PC-9 (cell line): ENCODE data around the gene USE1. TPM values are rescaled to one million over a fixed set of nuclear protein-coding genes. Genes with fewer than 3 reads are reported as not detected.
A peak's percentile ranks its signal among the peaks of the same experiment; 100 is the strongest.

Experiments
- BruUV-seq: library from RNA; stranded (reverse); fragments of 400-500 nt; replicated peaks from 2 replicates; lab custom pipeline; 2021; lab: Mats Ljungman, UMichigan
- CTCF ChIA-PET: fragments of 300-600 bp; sonication (Branson Sonifier 250); formaldehyde crosslinking; loops from one replicate; lab custom pipeline; 2022; ENCODE audit warnings: antibody characterized with exemption; lab: Charles Lee
- POLR2A ChIA-PET: fragments of 300-600 bp; sonication (Branson Sonifier 250); formaldehyde crosslinking; loops from one replicate; lab custom pipeline; 2022; ENCODE audit warnings: antibody characterized with exemption; ENCODE audit not compliant: unreplicated experiment; lab: Charles Lee
- DNase-seq, 2 experiments: peaks; one replicate each; pipeline versions ENCODE4 v3.0.0 to v3.0.0-alpha.2; 2015 to 2022; ENCODE audit warnings: mixed read lengths in 1 of 2
- H2AFZ ChIP-seq: fragments of 200-600 bp; sonication (generic); 2 replicates; pipeline ENCODE4 v1.8.1; 2017; ENCODE audit warnings: antibody characterized with exemption
- H3F3A ChIP-seq: fragments of 200-600 bp; sonication (generic); 2 replicates; pipeline ENCODE4 v1.8.1; 2017; ENCODE audit warnings: antibody characterized with exemption, mild to moderate bottlenecking, low read depth; ENCODE audit not compliant: insufficient read depth
- H3K27ac ChIP-seq: fragments of 200-600 bp; sonication (generic); 2 replicates; pipeline ENCODE4 v1.6.1; 2016; ENCODE audit warnings: mixed run types
- H3K27me3 ChIP-seq: fragments of 200-600 bp; sonication (generic); 2 replicates; pipeline ENCODE4 v1.6.1; 2016; ENCODE audit warnings: low read depth, mixed run types; ENCODE audit not compliant: insufficient read depth
- H3K36me3 ChIP-seq: fragments of 200-600 bp; sonication (generic); 2 replicates; pipeline ENCODE4 v1.6.1; 2016; ENCODE audit warnings: low read depth, mixed run types
- H3K4me1 ChIP-seq: fragments of 200-600 bp; sonication (generic); replicated peaks from 2 replicates; pipeline ENCODE4 v1.6.1; 2016; ENCODE audit warnings: mixed run types; ENCODE audit not compliant: insufficient read depth
- H3K4me2 ChIP-seq: fragments of 200-600 bp; sonication (generic); 2 replicates; pipeline ENCODE4 v1.6.1; 2017; ENCODE audit warnings: mixed run types
- H3K4me3 ChIP-seq: fragments of 200-600 bp; sonication (generic); 2 replicates; pipeline ENCODE4 v1.6.1; 2016; ENCODE audit warnings: mixed run types
- H3K79me2 ChIP-seq: fragments of 200-600 bp; sonication (generic); 2 replicates; pipeline ENCODE4 v1.6.1; 2017; ENCODE audit warnings: low read depth, mixed run types
- H3K9me2 ChIP-seq: fragments of 200-600 bp; sonication (generic); 2 replicates; pipeline ENCODE4 v1.8.1; 2017; ENCODE audit warnings: mild to moderate bottlenecking; ENCODE audit not compliant: insufficient read depth
- H3K9me3 ChIP-seq: fragments of 200-600 bp; sonication (generic); 2 replicates; pipeline ENCODE4 v1.8.1; 2016; ENCODE audit warnings: low read depth; ENCODE audit not compliant: insufficient read depth
- H4K20me1 ChIP-seq: fragments of 200-600 bp; sonication (generic); 2 replicates; pipeline ENCODE4 v1.8.1; 2017; ENCODE audit not compliant: insufficient read depth
- CTCF ChIP-seq: fragments of 200-600 bp; sonication (generic); conservative IDR thresholded peaks from 2 replicates; pipeline ENCODE4 v1.6.1; 2017; ENCODE audit warnings: mixed run types, antibody characterized with exemption, mild to moderate bottlenecking, moderate library complexity
- EZH2 ChIP-seq: fragments of 200-600 bp; sonication (generic); IDR thresholded peaks from 2 replicates; pipeline ENCODE4 v1.8.0; 2017; ENCODE audit warnings: antibody characterized with exemption, low read depth
- intact Hi-C: fragments of 100-400 bp; cut with micrococcal nuclease; formaldehyde crosslinking; loops from one replicate; pipeline ENCODE4 v1.10.0; 2022; ENCODE audit not compliant: unreplicated experiment
- total RNA-seq: library from RNA; stranded (reverse); gene quantifications from 2 replicates; pipeline ENCODE4 v1.2.3, GENCODE V29; 2021

USE1 gene
- total RNA-seq, 1 experiment from 2014 or later: 19.8 TPM

GRCh38 chr19:17268754-17269153 is 53.6 kb downstream of the USE1 start:
- H2AFZ ChIP-seq: no peak overlapping the region
- no peaks in the 10 kb centered on the region for H3K9me3 ChIP-seq
- no peak for DNase-seq
- H3K4me1 ChIP-seq: peaks cover 25% of the 10 kb centered on the region
- no TSS peak for BruUV-seq
- H3K27ac ChIP-seq: no peak overlapping the region
- POLR2A ChIA-PET: no interaction called here
- TF ChIP-seq CTCF (no peak), EZH2 (no peak)
- CTCF ChIA-PET: interaction anchor here (0.7 kb wide), 1 partner anchor 42 kb away, joined by 7 read pairs; no protein-coding TSS in a partner anchor
- H4K20me1 ChIP-seq: no peaks in the 10 kb centered on the region
- no peaks in the 10 kb centered on the region for H3K9me2 ChIP-seq
- intact Hi-C loops: no loop called here
- H3K4me2 ChIP-seq: peak overlapping the region; percentile 90
- no peaks in the 10 kb centered on the region for H3K27me3 ChIP-seq
- H3K36me3 ChIP-seq: peaks cover 11% of the 10 kb centered on the region; the same call in 1 of the 2 replicates
- H3K79me2 ChIP-seq: peaks cover 17% of the 10 kb centered on the region
- H3K4me3 ChIP-seq: peak overlapping the region; percentile 86; the same call in 1 of the 2 replicates
- H3F3A ChIP-seq: peaks cover 27% of the 10 kb centered on the region

Other genes with a start within 250 kb of the USE1 start
- 23.7 and 25.8 TPM in 2 replicates for gene CPAMD8, start 188.5 kb upstream of the USE1 start, total RNA-seq
- gene HAUS8, start 139.9 kb upstream of the USE1 start, total RNA-seq: 26.5 and 30.8 TPM in 2 replicates
- 81.2 and 103 TPM in 2 replicates for gene MYO9B, start 139.6 kb upstream of the USE1 start, total RNA-seq
- gene OCEL1, start 10.9 kb downstream of the USE1 start, total RNA-seq: 30.6 and 34.5 TPM in 2 replicates
- 90.8 and 112 TPM in 2 replicates for gene NR2F6, start 30.6 kb downstream of the USE1 start, total RNA-seq
- not detected in 2 replicates for gene USHBP1, start 49.4 kb downstream of the USE1 start, total RNA-seq
- 127 and 152 TPM in 2 replicates for gene BABAM1, start 52.1 kb downstream of the USE1 start, total RNA-seq
- gene ANKLE1, start 66.5 kb downstream of the USE1 start, total RNA-seq: 0.65 and 1.2 TPM in 2 replicates
- gene ABHD8, start 88.1 kb downstream of the USE1 start, total RNA-seq: 32.2 and 37.5 TPM in 2 replicates
- 64.8 and 70.8 TPM in 2 replicates for gene MRPL34, start 90.5 kb downstream of the USE1 start, total RNA-seq
- gene DDA1, start 94.2 kb downstream of the USE1 start, total RNA-seq: 47.6 and 72.5 TPM in 2 replicates
- 11.4 and 15.1 TPM in 2 replicates for gene ANO8, start 119.5 kb downstream of the USE1 start, total RNA-seq
- 48.8 and 50.7 TPM in 2 replicates for gene GTPBP3, start 122.2 kb downstream of the USE1 start, total RNA-seq
- gene PLVAP, start 162.0 kb downstream of the USE1 start, total RNA-seq: not detected in 2 replicates
- gene CCDC194, start 178.8 kb downstream of the USE1 start, total RNA-seq: not detected in 2 replicates
- gene BST2, start 190.3 kb downstream of the USE1 start, total RNA-seq: 2.7 and 3.3 TPM in 2 replicates
- gene MVB12A, start 204.7 kb downstream of the USE1 start, total RNA-seq: 58.1 and 80.0 TPM in 2 replicates
- 2.0 and 3.9 TPM in 2 replicates for gene TMEM221, start 233.3 kb downstream of the USE1 start, total RNA-seq
- gene NXNL1, start 245.6 kb downstream of the USE1 start, total RNA-seq: not detected in 2 replicates